Ovary (tissue), 3 donors: Measurements from ENCODE around the gene STX16.

Source experiments
- POLR2A ChIP-seq: fragments of 450-650 bp; IDR thresholded peaks from one replicate; pipeline ENCODE4 v1.6.1; 2017; ENCODE audit warnings: antibody characterized with exemption, mild to moderate bottlenecking, moderate library complexity
- TF ChIP-seq, protein P1 (sequence below), 3 donors: fragments of 450-650 bp in 2 of 3; fragments of 200-600 bp in 1 of 3; IDR thresholded peaks; one replicate each; pipeline versions ENCODE4 v1.5.1 to v1.8.0; 2016 to 2022; ENCODE audit warnings: antibody characterized with exemption in 3 of 3, mild to moderate bottlenecking in 1 of 3
- donor health status: DM: no; HTN: no; CAD: no.

DNA sequence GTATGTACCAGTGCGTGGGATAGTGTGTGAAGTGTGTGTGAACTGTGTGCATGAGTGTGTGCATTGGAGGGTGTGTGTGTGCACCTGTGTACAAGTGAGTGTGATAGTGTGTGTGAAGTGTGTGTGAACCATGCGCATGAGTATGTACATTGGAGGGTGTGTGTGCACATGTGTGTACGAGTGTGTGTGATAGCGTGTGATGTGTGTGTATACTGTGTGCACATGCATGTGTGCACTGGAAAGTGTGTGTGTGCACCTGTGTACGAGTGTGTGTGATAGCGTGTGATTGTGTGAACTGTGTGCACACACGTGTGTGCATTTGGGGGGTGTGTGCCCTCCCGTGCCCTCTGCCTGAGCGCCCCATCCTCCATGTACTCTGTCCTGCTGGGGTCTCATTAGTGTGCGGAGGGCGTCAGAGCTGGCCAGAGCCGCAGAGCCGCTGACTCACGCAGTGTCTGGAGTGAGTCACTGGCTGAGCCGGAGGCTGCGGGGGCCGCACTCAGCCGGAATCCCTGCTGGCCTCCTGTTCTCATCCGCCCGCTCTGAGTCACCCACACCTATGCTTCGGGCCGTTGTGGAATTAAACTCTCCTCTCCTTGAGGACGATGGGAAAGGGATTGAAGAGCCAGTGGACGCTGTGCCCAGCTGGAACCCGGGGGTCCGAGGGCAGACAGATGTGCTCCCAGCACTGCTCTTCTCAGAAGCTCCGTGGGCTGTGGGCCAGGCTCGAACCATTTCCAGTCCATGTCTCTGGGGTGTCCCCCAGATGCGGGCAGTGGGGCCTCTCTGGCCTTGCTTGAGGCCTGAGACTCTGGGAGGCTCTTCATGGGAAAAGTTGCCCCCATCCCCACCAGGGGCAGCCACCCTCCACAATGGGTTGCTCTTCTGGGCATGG is 27.3 kb upstream of the STX16 start:
- no peak for TF ChIP-seq POLR2A
- TF ChIP-seq, protein P1, sequence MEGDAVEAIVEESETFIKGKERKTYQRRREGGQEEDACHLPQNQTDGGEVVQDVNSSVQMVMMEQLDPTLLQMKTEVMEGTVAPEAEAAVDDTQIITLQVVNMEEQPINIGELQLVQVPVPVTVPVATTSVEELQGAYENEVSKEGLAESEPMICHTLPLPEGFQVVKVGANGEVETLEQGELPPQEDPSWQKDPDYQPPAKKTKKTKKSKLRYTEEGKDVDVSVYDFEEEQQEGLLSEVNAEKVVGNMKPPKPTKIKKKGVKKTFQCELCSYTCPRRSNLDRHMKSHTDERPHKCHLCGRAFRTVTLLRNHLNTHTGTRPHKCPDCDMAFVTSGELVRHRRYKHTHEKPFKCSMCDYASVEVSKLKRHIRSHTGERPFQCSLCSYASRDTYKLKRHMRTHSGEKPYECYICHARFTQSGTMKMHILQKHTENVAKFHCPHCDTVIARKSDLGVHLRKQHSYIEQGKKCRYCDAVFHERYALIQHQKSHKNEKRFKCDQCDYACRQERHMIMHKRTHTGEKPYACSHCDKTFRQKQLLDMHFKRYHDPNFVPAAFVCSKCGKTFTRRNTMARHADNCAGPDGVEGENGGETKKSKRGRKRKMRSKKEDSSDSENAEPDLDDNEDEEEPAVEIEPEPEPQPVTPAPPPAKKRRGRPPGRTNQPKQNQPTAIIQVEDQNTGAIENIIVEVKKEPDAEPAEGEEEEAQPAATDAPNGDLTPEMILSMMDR (IDR thresholded peaks at IDR 0.05): no peak
